Osteoblast (primary cell): Measurements from ENCODE around the gene MTG2. TPM values are rescaled to one million over a fixed set of nuclear protein-coding genes. Genes with fewer than 3 reads are reported as not detected.

Source experiments
- DNase-seq: peaks from one replicate; pipeline ENCODE4 v3.0.0; 2011; ENCODE audit warnings: low spot score, mixed read lengths; ENCODE audit not compliant: insufficient read length; ENCODE audit errors: missing footprints
- H2AFZ ChIP-seq: 2 replicates; pipeline ENCODE4 v1.6.0; 2011; ENCODE audit warnings: mild to moderate bottlenecking, low read length
- H3K27ac ChIP-seq: 2 replicates; pipeline ENCODE4 v1.5.1; 2011; ENCODE audit warnings: mild to moderate bottlenecking, low read depth, low read length, moderate library complexity
- H3K27me3 ChIP-seq: 2 replicates; pipeline ENCODE4 v1.6.0; 2012; ENCODE audit warnings: mild to moderate bottlenecking, control low read depth, inconsistent platforms, low read length, moderate library complexity; ENCODE audit not compliant: insufficient read depth
- H3K36me3 ChIP-seq: 2 replicates; pipeline ENCODE4 v1.5.1; 2011; ENCODE audit warnings: mild to moderate bottlenecking, low read length, control low read depth, moderate library complexity; ENCODE audit not compliant: insufficient read depth
- H3K4me1 ChIP-seq: 2 replicates; pipeline ENCODE4 v1.5.1; 2011; ENCODE audit warnings: mild to moderate bottlenecking, low read length, control low read depth, moderate library complexity; ENCODE audit not compliant: insufficient read depth
- H3K4me2 ChIP-seq: 2 replicates; pipeline ENCODE4 v1.6.0; 2011; ENCODE audit warnings: mild to moderate bottlenecking, low read length; ENCODE audit not compliant: insufficient read depth
- H3K4me3 ChIP-seq: fragments of 200-600 bp; sonication (generic); 3 replicates; pipeline ENCODE4 v1.5.1; 2012; ENCODE audit warnings: mild to moderate bottlenecking, low read length, inconsistent platforms; ENCODE audit not compliant: insufficient read depth
- H3K79me2 ChIP-seq: 2 replicates; pipeline ENCODE4 v1.6.0; 2012; ENCODE audit warnings: mild to moderate bottlenecking, low read length, control low read depth, inconsistent platforms; ENCODE audit not compliant: insufficient read depth
- H3K9me3 ChIP-seq: 2 replicates; pipeline ENCODE4 v1.5.1; 2011; ENCODE audit warnings: low read depth, low read length, control low read depth
- H4K20me1 ChIP-seq: 2 replicates; pipeline ENCODE4 v1.6.0; 2012; ENCODE audit warnings: mild to moderate bottlenecking, low read length, control low read depth; ENCODE audit not compliant: insufficient read depth
- total RNA-seq: library from RNA; depleted of rRNA; stranded (reverse); fragments of >200 nt; gene quantifications from 2 replicates; pipeline ENCODE4 v1.2.3, GENCODE V29; 2012
- TF ChIP-seq, protein P1 (sequence below): IDR thresholded peaks from 2 replicates; pipeline ENCODE4 v1.5.1; 2011; ENCODE audit warnings: mild to moderate bottlenecking, low read depth, low read length, moderate library complexity; ENCODE audit errors: extremely low read depth

MTG2 gene
- total RNA-seq, 1 donor: 22.1 TPM

- peak; percentile 64 for DNase-seq
- H3K4me1 ChIP-seq: peaks cover 20% of the 10 kb centered on the region
Observed at GRCh38 chr20:62183426-62184142, 756 bp downstream of the MTG2 start.

GRCh38 chr20:62186096-62186426, 3.2 kb downstream of the MTG2 start:
- Histone ChIP-seq H3K36me3 (peaks cover 9% of the 10 kb centered on the region), H3K4me2 (no peak overlapping the region), H4K20me1 (peaks cover 9% of the 10 kb centered on the region), H2AFZ (no peak overlapping the region), H3K27me3 (no peaks in the 10 kb centered on the region), H3K79me2 (peaks cover 79% of the 10 kb centered on the region), H3K27ac (no peak overlapping the region), H3K4me1 (peaks cover 20% of the 10 kb centered on the region), H3K4me3 (no peak overlapping the region), H3K9me3 (no peaks in the 10 kb centered on the region)
- no peak for DNase-seq
- TF ChIP-seq, protein P1, sequence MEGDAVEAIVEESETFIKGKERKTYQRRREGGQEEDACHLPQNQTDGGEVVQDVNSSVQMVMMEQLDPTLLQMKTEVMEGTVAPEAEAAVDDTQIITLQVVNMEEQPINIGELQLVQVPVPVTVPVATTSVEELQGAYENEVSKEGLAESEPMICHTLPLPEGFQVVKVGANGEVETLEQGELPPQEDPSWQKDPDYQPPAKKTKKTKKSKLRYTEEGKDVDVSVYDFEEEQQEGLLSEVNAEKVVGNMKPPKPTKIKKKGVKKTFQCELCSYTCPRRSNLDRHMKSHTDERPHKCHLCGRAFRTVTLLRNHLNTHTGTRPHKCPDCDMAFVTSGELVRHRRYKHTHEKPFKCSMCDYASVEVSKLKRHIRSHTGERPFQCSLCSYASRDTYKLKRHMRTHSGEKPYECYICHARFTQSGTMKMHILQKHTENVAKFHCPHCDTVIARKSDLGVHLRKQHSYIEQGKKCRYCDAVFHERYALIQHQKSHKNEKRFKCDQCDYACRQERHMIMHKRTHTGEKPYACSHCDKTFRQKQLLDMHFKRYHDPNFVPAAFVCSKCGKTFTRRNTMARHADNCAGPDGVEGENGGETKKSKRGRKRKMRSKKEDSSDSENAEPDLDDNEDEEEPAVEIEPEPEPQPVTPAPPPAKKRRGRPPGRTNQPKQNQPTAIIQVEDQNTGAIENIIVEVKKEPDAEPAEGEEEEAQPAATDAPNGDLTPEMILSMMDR: no peak

More at GRCh38 chr20:62183426-62184142, 756 bp downstream of the MTG2 start:
- Histone ChIP-seq H3K36me3 (peaks cover 9% of the 10 kb centered on the region), H3K27me3 (no peaks in the 10 kb centered on the region), H3K27ac (peak overlapping the region; percentile 95), H2AFZ (peak overlapping the region; percentile 78), H3K79me2 (peaks cover 57% of the 10 kb centered on the region), H4K20me1 (peaks cover 2% of the 10 kb centered on the region), H3K4me3 (peak overlapping the region; percentile 92), H3K9me3 (no peaks in the 10 kb centered on the region), H3K4me2 (peak overlapping the region; percentile 100)
- TF ChIP-seq, protein P1: no peak

DNA sequence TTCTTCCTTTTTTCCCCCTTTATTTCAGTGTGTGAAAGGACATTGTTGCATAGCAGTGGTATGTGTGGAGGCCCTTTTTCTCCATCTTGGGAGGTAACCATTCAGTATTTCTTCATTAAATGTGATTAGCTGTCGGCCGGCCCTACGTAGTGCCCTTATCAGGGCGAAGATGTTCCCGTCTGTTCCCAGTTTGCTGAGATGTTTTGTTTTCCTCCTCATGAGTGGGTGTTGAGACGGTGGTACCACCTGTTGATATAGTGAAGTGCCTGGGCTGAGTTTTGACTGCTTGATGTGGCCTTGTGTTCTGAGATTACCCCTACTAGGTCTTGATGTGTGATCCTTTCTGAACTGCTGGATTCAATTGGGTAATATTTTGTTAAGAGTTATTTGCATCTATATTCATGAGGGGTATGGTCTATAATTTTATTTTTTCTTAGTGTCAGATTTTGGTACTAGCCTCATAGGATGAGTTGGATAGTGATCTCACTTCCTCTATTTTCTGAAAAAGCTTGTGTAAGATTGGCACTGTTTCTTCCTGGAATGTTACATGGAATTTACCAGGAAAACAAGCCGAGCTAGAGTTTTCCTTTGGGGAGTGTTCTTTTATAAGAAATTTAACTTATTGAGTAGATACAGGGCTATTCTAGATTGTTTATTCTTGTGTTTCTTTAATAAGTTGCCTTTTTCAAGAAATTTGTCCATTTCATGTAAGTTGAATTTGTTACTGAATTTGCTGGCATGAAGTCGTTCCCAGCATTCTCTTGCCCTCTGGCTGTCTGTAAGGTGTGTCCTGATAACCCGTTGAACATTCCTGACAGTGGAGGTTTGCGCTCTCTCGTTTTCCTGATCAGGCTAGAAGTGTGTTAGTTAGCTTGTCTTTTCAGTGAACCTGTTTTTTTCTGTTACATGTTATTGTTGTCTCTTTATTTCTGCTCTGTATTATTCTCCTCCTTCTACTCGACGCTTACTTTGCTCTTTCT, 4.3 kb downstream of the MTG2 start:
- Histone ChIP-seq H3K36me3 (peaks cover 9% of the 10 kb centered on the region), H2AFZ (peak overlapping the region; percentile 56), H3K9me3 (no peaks in the 10 kb centered on the region), H3K4me2 (peak overlapping the region; percentile 69), H3K4me3 (peak overlapping the region; percentile 47), H4K20me1 (peaks cover 20% of the 10 kb centered on the region), H3K79me2 (peaks cover 90% of the 10 kb centered on the region), H3K27me3 (no peaks in the 10 kb centered on the region), H3K27ac (peak overlapping the region; percentile 71), H3K4me1 (peaks cover 16% of the 10 kb centered on the region)
- TF ChIP-seq, protein P1: no peak
- DNase-seq: peak; percentile 95
